Stimulated activated CD4-positive, alpha-beta T cell treated with anti-CD3 and anti-CD28 coated beads, Interleukin-12 subunit alpha, Interleukin-12 subunit beta, amount 100 ng/mL, for 24 hours (primary cell): Measurements from ENCODE around the gene NT5M.

Source experiments
- DNase-seq, 2 experiments: peaks; one replicate each; pipeline ENCODE4 v3.0.0-alpha.2; 2020; ENCODE audit warnings: low read depth in 2 of 2

Gene NT5M

GRCh38 chr17:17343160-17343735 is 40.1 kb downstream of the NT5M start:
- DNase-seq: no peak

- no peak for DNase-seq
Observed at GRCh38 chr17:17343896-17344506, 40.8 kb downstream of the NT5M start.

- DNase-seq: no peak
Observed at GRCh38 chr17:17344507-17345293, 41.5 kb downstream of the NT5M start.

- no peak for DNase-seq
Observed at GRCh38 chr17:17345294-17345597, 42.1 kb downstream of the NT5M start.

- no peak for DNase-seq
Observed at GRCh38 chr17:17345686-17346427, 42.7 kb downstream of the NT5M start.

- no peak for DNase-seq
Observed at GRCh38 chr17:17346428-17347233, 43.5 kb downstream of the NT5M start.

- DNase-seq: no peak
Observed at GRCh38 chr17:17347234-17347955, 44.2 kb downstream of the NT5M start.

GRCh38 chr17:17347956-17348871 is 45.0 kb downstream of the NT5M start:
- DNase-seq: no peak

- no peak for DNase-seq
Observed at GRCh38 chr17:17348872-17349723, 45.9 kb downstream of the NT5M start.

- no peak for DNase-seq
Observed at GRCh38 chr17:17349724-17350106, 46.5 kb downstream of the NT5M start.

- no peak for DNase-seq
Observed at GRCh38 chr17:17350491-17351355, 47.5 kb downstream of the NT5M start.

GRCh38 chr17:17351356-17351891 is 48.3 kb downstream of the NT5M start:
- DNase-seq: no peak

- DNase-seq: no peak
Observed at GRCh38 chr17:17351901-17352781, 49.0 kb downstream of the NT5M start.

- no peak for DNase-seq
Observed at GRCh38 chr17:17352836-17353624, 49.9 kb downstream of the NT5M start.

GRCh38 chr17:17353625-17354484 is 50.7 kb downstream of the NT5M start:
- DNase-seq: no peak
